GM21528 (cell line): ENCODE results near the gene ANKDD1B.
"Not testable (repeated sequence)": the region's sequence is repeated elsewhere in the genome, so short reads cannot be mapped to it uniquely, and the experiment has no call there.

Experiments
- ATAC-seq: cut with Tn5 transposase; IDR thresholded peaks from one replicate; pipeline ENCODE4 v1.9.1; 2021; ENCODE audit warnings: mild to moderate bottlenecking, moderate library complexity; ENCODE audit not compliant: unreplicated experiment, low FRiP score

The ANKDD1B gene

GRCh38 chr5:75611311-75612225 lies at the start of gene ANKDD1B:
ANKDD1B (plus strand) TSS chr5:75611453; CDS start chr5:75611635, 182 bp downstream.
- ATAC-seq = peak; percentile 50

GRCh38 chr5:75565991-75566709 lies 45.1 kb upstream of the ANKDD1B start:
- ATAC-seq = peak; percentile 6

GRCh38 chr5:75566710-75567309 lies 44.4 kb upstream of the ANKDD1B start:
- peak; percentile 77 for ATAC-seq

- ATAC-seq = no peak
Measured at GRCh38 chr5:75567710-75568109, 43.5 kb upstream of the ANKDD1B start.

GRCh38 chr5:75568202-75568601 lies 43.1 kb upstream of the ANKDD1B start:
- no peak for ATAC-seq

- no peak for ATAC-seq
Measured at GRCh38 chr5:75571547-75571946, 39.7 kb upstream of the ANKDD1B start.

- ATAC-seq = peak; percentile 21
Measured at GRCh38 chr5:75574791-75575190, 36.5 kb upstream of the ANKDD1B start.

- ATAC-seq = not testable (repeated sequence)
Measured at GRCh38 chr5:75578280-75578679, 33.0 kb upstream of the ANKDD1B start.

GRCh38 chr5:75584641-75585040 lies 26.6 kb upstream of the ANKDD1B start:
- no peak for ATAC-seq

- no peak for ATAC-seq
Measured at GRCh38 chr5:75588666-75589065, 22.6 kb upstream of the ANKDD1B start.

- no peak for ATAC-seq
Measured at GRCh38 chr5:75600535-75600934, 10.7 kb upstream of the ANKDD1B start.

GRCh38 chr5:75601567-75601966 lies 9.7 kb upstream of the ANKDD1B start:
- ATAC-seq = no peak

GRCh38 chr5:75601996-75602395 lies 9.3 kb upstream of the ANKDD1B start:
- ATAC-seq = no peak

GRCh38 chr5:75603371-75603770 lies 7.9 kb upstream of the ANKDD1B start:
- ATAC-seq = no peak

- ATAC-seq = no peak
Measured at GRCh38 chr5:75603821-75604220, 7.4 kb upstream of the ANKDD1B start.

GRCh38 chr5:75607341-75607740 lies 3.9 kb upstream of the ANKDD1B start:
- not testable (repeated sequence) for ATAC-seq

GRCh38 chr5:75608870-75609269 lies 2.4 kb upstream of the ANKDD1B start:
- ATAC-seq = no peak

GRCh38 chr5:75610201-75610600 lies 1.1 kb upstream of the ANKDD1B start:
- no peak for ATAC-seq

- not testable (repeated sequence) for ATAC-seq
Measured at GRCh38 chr5:75610859-75611310, 368 bp upstream of the ANKDD1B start.

- ATAC-seq = no peak
Measured at GRCh38 chr5:75612226-75612569, 945 bp downstream of the ANKDD1B start.

GRCh38 chr5:75612901-75613300 lies 1.6 kb downstream of the ANKDD1B start:
- ATAC-seq = no peak
